ENCODE measurements around the gene HOXC5. TPM values are rescaled to one million over a fixed set of nuclear protein-coding genes. Genes with fewer than 3 reads are reported as not detected.
"Not testable (repeated sequence)": the region's sequence is repeated elsewhere in the genome, so short reads cannot be mapped to it uniquely, and the experiment has no call there.

The HOXC5 gene
- total and polyA plus RNA-seq, 3 donors from 2014 or later = 1.3 to 5.5 (median 1.9) TPM

DNA sequence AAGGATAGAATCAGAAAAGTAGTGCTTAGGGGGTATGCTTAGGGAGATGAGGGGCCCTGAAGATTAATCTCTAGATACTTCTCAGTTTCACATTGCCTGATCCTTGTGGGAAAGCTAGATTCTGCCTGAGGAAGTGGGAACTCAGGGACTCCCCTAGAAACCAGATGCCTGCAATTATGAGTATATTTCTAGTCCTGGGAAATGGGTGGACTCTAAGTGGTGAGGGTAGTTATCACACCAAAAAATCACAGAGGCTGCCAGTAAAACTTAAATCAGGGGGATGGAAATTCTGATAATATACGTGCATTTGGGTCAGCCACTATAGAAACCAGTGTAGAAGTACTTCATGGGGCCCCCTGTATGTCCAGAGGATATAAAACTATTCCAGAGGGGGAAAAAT, 39.1 kb downstream of the HOXC5 start:
- H3K27ac ChIP-seq = no peak overlapping the region
- TF ChIP-seq POLR2A (IDR thresholded peaks at IDR 0.05) = no peak
- no peak for TF ChIP-seq CTCF (IDR thresholded peaks at IDR 0.05)
- H3K4me1 ChIP-seq = no peaks in the 10 kb centered on the region
- intact Hi-C loops (cut with DNase I; ENCODE audit: low total_unique reads) = no loop called here
- H3K9me3 ChIP-seq = no peaks in the 10 kb centered on the region
- no peak for DNase-seq
- H3K27me3 ChIP-seq = no peaks in the 10 kb centered on the region
- 68 to 77% methylated on average over 1 of the region's 1 CpG for WGBS, 2 donors
- H3K4me3 ChIP-seq = no peak overlapping the region
- H3K36me3 ChIP-seq (ENCODE audit: low read depth, missing control alignments) = no peaks in the 10 kb centered on the region

DNA sequence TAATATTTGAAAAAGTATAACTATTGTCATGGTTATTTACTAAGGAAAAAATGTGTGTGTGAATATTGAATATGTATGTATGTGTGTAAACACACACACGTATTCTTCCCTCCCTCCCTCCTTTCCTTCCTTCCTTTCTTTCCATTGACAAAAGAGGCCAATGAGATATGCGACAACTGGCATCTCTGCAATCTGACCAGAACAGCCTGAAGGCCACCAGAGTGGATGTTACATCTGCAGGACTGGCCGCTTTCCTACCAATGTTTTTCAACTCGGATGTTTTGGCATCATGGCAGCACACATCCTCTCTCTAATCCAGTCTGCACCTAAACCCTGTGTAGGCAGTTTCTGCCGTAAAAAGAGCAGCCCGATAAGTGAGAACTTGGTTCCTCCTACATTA, 41.5 kb downstream of the HOXC5 start:
- Histone ChIP-seq H3K4me1 (no peaks in the 10 kb centered on the region), H3K4me3 (no peak overlapping the region), H3K27me3 (no peaks in the 10 kb centered on the region), H3K36me3 (ENCODE audit: low read depth, missing control alignments) (no peaks in the 10 kb centered on the region), H3K9me3 (no peaks in the 10 kb centered on the region), H3K27ac (no peak overlapping the region)
- intact Hi-C loops (cut with DNase I; ENCODE audit: low total_unique reads) = no loop called here
- WGBS, 2 donors = 86% methylated on average over 6 of the region's 6 CpGs
- DNase-seq = no peak
- TF ChIP-seq POLR2A (IDR thresholded peaks at IDR 0.05) = no peak
- TF ChIP-seq CTCF (IDR thresholded peaks at IDR 0.05) = no peak

DNA sequence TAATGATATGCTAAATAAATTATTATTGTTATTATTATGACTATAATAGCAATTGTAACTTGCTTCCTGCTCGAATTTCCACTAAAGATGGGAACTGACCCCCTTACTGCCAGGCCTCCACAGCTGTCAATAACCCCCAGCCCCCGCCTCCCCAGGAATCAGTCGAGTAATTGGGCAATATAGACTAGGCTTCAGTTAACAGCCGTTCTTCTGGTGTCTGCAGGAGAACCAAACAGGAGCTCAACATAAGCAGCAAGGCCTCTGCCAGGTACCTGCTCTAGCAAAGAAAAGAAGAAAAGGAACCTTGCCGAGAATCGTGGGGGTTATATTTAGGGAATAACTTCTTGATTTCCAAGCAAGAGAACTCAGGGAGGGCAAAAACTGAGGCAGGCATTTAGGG, 42.6 kb downstream of the HOXC5 start:
- 71 to 75% methylated on average over 6 of the region's 6 CpGs for WGBS, 2 donors
- intact Hi-C loops (cut with DNase I; ENCODE audit: low total_unique reads) = no loop called here
- Histone ChIP-seq H3K4me3 (no peak overlapping the region), H3K4me1 (no peaks in the 10 kb centered on the region), H3K9me3 (no peaks in the 10 kb centered on the region), H3K36me3 (ENCODE audit: low read depth, missing control alignments) (no peaks in the 10 kb centered on the region), H3K27ac (no peak overlapping the region), H3K27me3 (no peaks in the 10 kb centered on the region)
- TF ChIP-seq CTCF (IDR thresholded peaks at IDR 0.05) = no peak
- TF ChIP-seq POLR2A (IDR thresholded peaks at IDR 0.05) = no peak
- DNase-seq = no peak

- Histone ChIP-seq H3K9me3 (no peaks in the 10 kb centered on the region), H3K4me1 (no peaks in the 10 kb centered on the region), H3K4me3 (no peak overlapping the region), H3K27ac (no peak overlapping the region), H3K27me3 (no peaks in the 10 kb centered on the region), H3K36me3 (ENCODE audit: low read depth, missing control alignments) (no peaks in the 10 kb centered on the region)
- intact Hi-C loops (cut with DNase I; ENCODE audit: low total_unique reads) = no loop called here
- TF ChIP-seq POLR2A (IDR thresholded peaks at IDR 0.05) (no peak), CTCF (IDR thresholded peaks at IDR 0.05) (no peak)
- DNase-seq = no peak
Measured at GRCh38 chr12:54075974-54076373, 43.1 kb downstream of the HOXC5 start.

DNA sequence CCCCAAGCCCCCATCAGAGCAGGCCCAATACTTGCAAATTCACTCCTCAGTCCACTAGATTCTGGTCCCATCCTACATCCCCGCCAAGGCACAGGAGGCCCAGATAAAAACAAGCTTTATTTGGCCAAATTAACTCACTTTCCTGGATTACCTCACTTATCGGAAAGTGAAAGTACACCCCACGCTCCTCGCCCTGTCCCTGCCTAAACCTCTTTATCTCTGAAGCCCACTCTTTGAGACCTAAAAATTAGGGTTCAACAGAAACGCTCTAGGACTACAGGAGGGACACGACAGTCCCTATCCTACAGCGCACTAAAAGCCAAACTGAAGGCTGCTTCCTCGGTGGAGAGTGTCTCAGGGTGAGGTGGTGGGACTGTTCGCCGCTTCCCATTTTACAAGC, 45.0 kb downstream of the HOXC5 start:
- intact Hi-C loops (cut with DNase I; ENCODE audit: low total_unique reads); DNase-seq; H3K36me3 ChIP-seq (ENCODE audit: low read depth, missing control alignments); H3K4me1 ChIP-seq; H3K9me3 ChIP-seq; H3K4me3 ChIP-seq; H3K27me3 ChIP-seq: not testable (repeated sequence)
- H3K27ac ChIP-seq = peak overlapping the region in 1 of 2 donors; percentile 18
- 76% methylated on average over 10 of the region's 10 CpGs for WGBS, 2 donors

- H3K36me3 ChIP-seq (ENCODE audit: low read depth, missing control alignments); H3K4me3 ChIP-seq; H3K27ac ChIP-seq; H3K27me3 ChIP-seq; H3K4me1 ChIP-seq; intact Hi-C loops (cut with DNase I; ENCODE audit: low total_unique reads); H3K9me3 ChIP-seq; DNase-seq: not testable (repeated sequence)
- WGBS, 2 donors = 67 to 70% methylated on average over 6 to 9 of the region's 9 CpGs
Measured at GRCh38 chr12:54079115-54079514, 46.3 kb downstream of the HOXC5 start.

- intact Hi-C loops (cut with DNase I; ENCODE audit: low total_unique reads); H3K27ac ChIP-seq; H3K4me3 ChIP-seq: not testable (repeated sequence)
Measured at GRCh38 chr12:54080008-54080924, 47.4 kb downstream of the HOXC5 start.

GRCh38 chr12:54081053-54081514, 48.2 kb downstream of the HOXC5 start:
- H3K27ac ChIP-seq; H3K4me1 ChIP-seq; H3K9me3 ChIP-seq; H3K4me3 ChIP-seq; H3K27me3 ChIP-seq; DNase-seq; intact Hi-C loops (cut with DNase I; ENCODE audit: low total_unique reads); H3K36me3 ChIP-seq (ENCODE audit: low read depth, missing control alignments): not testable (repeated sequence)
- WGBS, 2 donors = 39 to 44% methylated on average over 16 of the region's 16 CpGs

More at GRCh38 chr12:54080008-54080924, 47.4 kb downstream of the HOXC5 start:
- not testable (repeated sequence) for DNase-seq; H3K27me3 ChIP-seq; H3K36me3 ChIP-seq (ENCODE audit: low read depth, missing control alignments); H3K4me1 ChIP-seq; H3K9me3 ChIP-seq
- WGBS, 2 donors = 61 to 67% methylated on average over 19 of the region's 19 CpGs

All from testis (tissue), 3 donors.